ENCODE results near the gene CREB1. TPM values are rescaled to one million over a fixed set of nuclear protein-coding genes. Genes with fewer than 3 reads are reported as not detected.

CREB1 gene
- total and polyA plus RNA-seq, 9 of the 15 experiments (the other 6 are each of a cell fraction or from before 2014, with no cell fraction given), result 8.9 to 51.3 (median 19.5) TPM

DNA sequence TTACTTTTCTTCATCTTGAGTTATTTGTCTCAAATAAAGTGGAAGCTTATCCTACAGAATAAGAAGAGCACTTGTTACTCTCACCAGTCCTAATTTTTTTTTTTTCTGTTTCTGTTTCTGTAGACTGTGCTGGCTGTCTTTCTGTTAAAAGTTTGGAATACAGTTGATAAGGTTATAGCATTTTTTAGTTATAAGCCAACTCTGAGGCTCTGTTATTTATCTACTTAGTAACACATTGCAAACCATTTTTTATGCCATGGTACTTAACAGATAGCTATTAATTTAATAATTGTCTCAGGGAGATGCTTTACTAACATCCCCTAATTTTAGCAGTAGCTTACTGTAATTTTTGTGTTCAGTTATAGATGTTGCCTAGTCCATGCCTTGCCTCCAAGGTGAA is 37.9 kb downstream of the CREB1 start (continued):
- TF ChIP-seq TFAM (CRISPR knock-in tag; conservative IDR thresholded peaks at IDR 0.05) (no peak), CCAR2 (IDR thresholded peaks at IDR 0.05; ENCODE audit: low read depth, low read length) (no peak), FUS (optimal IDR thresholded peaks at IDR 0.05; ENCODE audit: low read depth, low read length) (no peak), CREB1 (IDR thresholded peaks at IDR 0.05) (no peak), CREB1 (CRISPR knock-in tag; IDR thresholded peaks at IDR 0.05) (no peak), ZBTB17 (CRISPR knock-in tag; IDR thresholded peaks at IDR 0.05) (no peak), ZNF263 (CRISPR knock-in tag; IDR thresholded peaks at IDR 0.05; ENCODE audit: borderline replicate concordance) (no peak), NCOA4 (IDR thresholded peaks at IDR 0.05; ENCODE audit: partially characterized antibody) (no peak), DNMT1 (IDR thresholded peaks at IDR 0.05) (no peak), TEAD4 (IDR thresholded peaks at IDR 0.05; ENCODE audit: low read length) (no peak), TEAD4 (CRISPR knock-in tag; IDR thresholded peaks at IDR 0.05; ENCODE audit: borderline replicate concordance) (no peak)
- TF ChIP-seq, protein P1, sequence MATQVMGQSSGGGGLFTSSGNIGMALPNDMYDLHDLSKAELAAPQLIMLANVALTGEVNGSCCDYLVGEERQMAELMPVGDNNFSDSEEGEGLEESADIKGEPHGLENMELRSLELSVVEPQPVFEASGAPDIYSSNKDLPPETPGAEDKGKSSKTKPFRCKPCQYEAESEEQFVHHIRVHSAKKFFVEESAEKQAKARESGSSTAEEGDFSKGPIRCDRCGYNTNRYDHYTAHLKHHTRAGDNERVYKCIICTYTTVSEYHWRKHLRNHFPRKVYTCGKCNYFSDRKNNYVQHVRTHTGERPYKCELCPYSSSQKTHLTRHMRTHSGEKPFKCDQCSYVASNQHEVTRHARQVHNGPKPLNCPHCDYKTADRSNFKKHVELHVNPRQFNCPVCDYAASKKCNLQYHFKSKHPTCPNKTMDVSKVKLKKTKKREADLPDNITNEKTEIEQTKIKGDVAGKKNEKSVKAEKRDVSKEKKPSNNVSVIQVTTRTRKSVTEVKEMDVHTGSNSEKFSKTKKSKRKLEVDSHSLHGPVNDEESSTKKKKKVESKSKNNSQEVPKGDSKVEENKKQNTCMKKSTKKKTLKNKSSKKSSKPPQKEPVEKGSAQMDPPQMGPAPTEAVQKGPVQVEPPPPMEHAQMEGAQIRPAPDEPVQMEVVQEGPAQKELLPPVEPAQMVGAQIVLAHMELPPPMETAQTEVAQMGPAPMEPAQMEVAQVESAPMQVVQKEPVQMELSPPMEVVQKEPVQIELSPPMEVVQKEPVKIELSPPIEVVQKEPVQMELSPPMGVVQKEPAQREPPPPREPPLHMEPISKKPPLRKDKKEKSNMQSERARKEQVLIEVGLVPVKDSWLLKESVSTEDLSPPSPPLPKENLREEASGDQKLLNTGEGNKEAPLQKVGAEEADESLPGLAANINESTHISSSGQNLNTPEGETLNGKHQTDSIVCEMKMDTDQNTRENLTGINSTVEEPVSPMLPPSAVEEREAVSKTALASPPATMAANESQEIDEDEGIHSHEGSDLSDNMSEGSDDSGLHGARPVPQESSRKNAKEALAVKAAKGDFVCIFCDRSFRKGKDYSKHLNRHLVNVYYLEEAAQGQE (IDR thresholded peaks at IDR 0.05; ENCODE audit: borderline replicate concordance), result no peak
- TF ChIP-seq, protein P1 (CRISPR knock-in tag; IDR thresholded peaks at IDR 0.05; ENCODE audit: low read depth), result no peak
- TF ChIP-seq, protein P2, sequence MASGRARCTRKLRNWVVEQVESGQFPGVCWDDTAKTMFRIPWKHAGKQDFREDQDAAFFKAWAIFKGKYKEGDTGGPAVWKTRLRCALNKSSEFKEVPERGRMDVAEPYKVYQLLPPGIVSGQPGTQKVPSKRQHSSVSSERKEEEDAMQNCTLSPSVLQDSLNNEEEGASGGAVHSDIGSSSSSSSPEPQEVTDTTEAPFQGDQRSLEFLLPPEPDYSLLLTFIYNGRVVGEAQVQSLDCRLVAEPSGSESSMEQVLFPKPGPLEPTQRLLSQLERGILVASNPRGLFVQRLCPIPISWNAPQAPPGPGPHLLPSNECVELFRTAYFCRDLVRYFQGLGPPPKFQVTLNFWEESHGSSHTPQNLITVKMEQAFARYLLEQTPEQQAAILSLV (tag; IDR thresholded peaks at IDR 0.05), result no peak
- TF ChIP-seq, protein P3, sequence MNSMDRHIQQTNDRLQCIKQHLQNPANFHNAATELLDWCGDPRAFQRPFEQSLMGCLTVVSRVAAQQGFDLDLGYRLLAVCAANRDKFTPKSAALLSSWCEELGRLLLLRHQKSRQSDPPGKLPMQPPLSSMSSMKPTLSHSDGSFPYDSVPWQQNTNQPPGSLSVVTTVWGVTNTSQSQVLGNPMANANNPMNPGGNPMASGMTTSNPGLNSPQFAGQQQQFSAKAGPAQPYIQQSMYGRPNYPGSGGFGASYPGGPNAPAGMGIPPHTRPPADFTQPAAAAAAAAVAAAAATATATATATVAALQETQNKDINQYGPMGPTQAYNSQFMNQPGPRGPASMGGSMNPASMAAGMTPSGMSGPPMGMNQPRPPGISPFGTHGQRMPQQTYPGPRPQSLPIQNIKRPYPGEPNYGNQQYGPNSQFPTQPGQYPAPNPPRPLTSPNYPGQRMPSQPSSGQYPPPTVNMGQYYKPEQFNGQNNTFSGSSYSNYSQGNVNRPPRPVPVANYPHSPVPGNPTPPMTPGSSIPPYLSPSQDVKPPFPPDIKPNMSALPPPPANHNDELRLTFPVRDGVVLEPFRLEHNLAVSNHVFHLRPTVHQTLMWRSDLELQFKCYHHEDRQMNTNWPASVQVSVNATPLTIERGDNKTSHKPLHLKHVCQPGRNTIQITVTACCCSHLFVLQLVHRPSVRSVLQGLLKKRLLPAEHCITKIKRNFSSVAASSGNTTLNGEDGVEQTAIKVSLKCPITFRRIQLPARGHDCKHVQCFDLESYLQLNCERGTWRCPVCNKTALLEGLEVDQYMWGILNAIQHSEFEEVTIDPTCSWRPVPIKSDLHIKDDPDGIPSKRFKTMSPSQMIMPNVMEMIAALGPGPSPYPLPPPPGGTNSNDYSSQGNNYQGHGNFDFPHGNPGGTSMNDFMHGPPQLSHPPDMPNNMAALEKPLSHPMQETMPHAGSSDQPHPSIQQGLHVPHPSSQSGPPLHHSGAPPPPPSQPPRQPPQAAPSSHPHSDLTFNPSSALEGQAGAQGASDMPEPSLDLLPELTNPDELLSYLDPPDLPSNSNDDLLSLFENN (IDR thresholded peaks at IDR 0.05; ENCODE audit: low read depth in 2 of 2, low read length in 2 of 2), result no peak

All from K562 (cell line).